Fibroblast of skin of back (primary cell): Measurements from ENCODE around the gene FMNL3. TPM values are rescaled to one million over a fixed set of nuclear protein-coding genes. Genes with fewer than 3 reads are reported as not detected.
"Not testable (repeated sequence)": the region's sequence is repeated elsewhere in the genome, so short reads cannot be mapped to it uniquely, and the experiment has no call there.

Experiments used
- DNase-seq: peaks from one replicate; pipeline ENCODE4 v3.0.0-alpha.2; 2013
- polyA plus RNA-seq, 2 experiments: library from polyadenylated mRNA; unstranded; fragments of 120-200 nt; gene quantifications; one replicate each; pipeline ENCODE4 v1.2.1, GENCODE V29; 2013; ENCODE audit not compliant: insufficient read length in 2 of 2

The FMNL3 gene, protein sequence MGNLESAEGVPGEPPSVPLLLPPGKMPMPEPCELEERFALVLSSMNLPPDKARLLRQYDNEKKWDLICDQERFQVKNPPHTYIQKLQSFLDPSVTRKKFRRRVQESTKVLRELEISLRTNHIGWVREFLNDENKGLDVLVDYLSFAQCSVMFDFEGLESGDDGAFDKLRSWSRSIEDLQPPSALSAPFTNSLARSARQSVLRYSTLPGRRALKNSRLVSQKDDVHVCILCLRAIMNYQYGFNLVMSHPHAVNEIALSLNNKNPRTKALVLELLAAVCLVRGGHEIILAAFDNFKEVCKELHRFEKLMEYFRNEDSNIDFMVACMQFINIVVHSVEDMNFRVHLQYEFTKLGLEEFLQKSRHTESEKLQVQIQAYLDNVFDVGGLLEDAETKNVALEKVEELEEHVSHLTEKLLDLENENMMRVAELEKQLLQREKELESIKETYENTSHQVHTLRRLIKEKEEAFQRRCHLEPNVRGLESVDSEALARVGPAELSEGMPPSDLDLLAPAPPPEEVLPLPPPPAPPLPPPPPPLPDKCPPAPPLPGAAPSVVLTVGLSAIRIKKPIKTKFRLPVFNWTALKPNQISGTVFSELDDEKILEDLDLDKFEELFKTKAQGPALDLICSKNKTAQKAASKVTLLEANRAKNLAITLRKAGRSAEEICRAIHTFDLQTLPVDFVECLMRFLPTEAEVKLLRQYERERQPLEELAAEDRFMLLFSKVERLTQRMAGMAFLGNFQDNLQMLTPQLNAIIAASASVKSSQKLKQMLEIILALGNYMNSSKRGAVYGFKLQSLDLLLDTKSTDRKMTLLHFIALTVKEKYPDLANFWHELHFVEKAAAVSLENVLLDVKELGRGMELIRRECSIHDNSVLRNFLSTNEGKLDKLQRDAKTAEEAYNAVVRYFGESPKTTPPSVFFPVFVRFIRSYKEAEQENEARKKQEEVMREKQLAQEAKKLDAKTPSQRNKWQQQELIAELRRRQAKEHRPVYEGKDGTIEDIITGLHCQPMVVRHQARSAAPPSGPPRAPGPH
- 29.6 TPM for polyA plus RNA-seq (2013, experiment 1 of 2; ENCODE audit: insufficient read length)
- polyA plus RNA-seq (2013, experiment 2 of 2; ENCODE audit: insufficient read length) = 33.2 TPM

DNA sequence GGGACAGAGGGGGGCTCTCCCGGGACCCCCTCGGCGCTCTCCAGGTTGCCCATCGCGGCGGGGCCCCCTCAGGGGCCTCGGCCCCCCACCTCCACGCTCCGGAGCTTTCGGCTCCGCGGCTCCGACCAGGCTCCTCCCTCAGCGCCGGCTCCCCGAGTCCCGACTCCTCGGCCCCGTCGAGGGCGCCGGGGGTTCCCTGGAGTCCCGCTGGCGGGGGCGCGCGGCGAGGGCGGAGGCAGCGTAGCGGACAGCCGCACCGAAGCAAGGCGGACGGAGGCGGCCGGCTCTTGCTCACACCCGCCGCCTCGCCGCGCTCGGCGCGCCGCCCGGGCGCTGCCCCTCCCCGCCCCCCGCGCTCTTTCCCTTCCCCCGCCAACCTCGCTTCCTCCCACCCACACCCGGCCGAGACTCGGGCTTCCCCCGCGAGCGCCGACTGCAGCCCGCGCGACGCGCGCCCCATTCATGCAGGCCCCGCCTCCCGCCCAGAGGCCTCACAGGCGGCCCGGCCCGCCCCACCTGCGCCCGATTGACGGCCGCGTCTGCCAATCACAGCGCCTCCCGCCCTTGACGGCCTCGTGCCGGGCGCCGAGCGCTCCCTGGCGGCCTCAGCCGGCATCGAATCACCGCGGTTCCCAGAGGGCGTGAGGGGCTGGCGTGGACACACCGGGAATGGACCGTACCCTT is at the start of gene FMNL3:
Gene FMNL3, minus strand, starts transcription at position 278 of the 684 bp plus-strand sequence. Its CDS starts 225 bp downstream, at position 53.
- DNase-seq = peak; percentile 96

DNA sequence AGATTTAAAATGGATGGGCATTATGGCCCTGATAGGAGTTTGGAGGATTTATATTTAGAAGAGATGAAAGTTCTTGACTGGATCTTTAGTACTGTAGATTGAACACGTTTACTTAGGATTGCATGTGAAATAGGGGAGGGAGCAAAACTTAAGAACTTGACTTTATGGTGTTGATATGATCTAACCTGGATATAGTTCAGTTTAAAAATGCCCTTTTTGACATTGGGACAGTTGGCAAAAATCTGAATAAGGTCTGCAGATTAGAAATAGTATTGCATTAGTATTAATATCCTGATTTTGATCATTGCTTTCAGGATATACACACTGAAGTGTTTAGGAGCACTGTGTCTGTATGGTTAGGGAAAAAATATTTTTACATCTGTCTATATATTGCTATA is 43.8 kb upstream of the FMNL3 start:
- DNase-seq = no peak

DNA sequence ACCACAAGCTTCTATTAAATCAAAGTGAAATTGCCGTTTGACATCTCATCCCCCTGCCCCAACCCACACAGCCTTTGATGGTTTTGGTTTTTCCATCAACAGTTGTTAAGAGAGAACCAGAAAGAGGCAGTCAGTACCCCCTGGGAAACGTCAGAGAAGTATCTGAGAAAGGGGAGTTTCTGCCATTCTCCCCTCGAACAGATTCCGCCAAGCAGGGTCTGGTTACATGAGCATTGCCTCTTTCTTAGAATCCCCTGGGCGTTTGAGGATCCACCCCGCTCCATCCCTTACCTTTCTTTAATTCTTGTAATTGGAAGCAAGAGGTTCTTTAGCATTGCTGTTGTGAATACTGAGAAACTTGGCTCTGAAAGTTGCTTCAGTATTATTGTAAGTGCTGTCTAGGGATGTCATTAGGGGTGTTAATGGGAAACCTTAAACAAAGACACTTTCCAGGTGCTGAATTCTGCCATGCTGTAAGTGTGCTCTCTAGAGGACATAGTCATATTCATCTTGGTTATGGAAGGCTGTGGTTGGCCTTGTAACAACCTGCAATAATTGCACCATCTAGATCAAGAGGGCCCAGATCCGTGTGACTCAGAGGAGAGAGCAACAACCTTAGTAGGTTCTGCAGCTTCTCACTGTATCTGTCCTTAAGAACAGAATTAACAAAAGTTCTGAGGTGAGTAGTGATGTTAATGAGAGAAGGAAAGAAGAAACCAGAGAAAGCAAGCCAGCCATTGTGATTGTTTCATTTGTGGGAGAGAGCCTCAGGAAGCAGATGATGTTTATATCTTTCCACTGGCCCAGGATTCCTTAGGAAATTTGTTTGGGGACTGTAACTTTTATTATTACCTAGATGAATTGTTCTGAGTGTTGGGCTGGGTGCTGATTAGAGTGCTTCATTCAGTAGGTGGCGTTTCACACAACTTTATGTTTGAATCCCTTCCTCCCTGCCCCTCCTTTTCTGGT is 43.1 kb upstream of the FMNL3 start:
- peak; percentile 59 for DNase-seq

DNA sequence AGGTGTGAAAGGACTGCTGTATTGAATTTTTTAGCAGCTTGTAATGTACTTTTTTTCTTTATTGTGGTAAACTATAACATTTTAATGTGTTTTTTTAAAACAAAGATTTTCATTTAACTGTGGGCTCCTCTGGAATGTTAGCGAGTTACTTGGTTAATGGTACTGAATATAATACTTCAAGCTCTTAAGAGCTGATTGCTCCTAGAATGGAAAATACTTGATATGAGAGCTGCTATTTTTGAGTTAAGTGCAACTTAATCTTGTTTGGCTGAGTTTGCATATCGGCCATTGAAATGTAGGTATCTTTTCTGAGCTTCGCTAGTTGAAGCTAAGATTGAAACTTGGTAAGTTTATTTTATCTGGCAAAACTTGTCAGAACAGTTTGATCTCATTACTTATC is 41.6 kb upstream of the FMNL3 start:
- no peak for DNase-seq

DNA sequence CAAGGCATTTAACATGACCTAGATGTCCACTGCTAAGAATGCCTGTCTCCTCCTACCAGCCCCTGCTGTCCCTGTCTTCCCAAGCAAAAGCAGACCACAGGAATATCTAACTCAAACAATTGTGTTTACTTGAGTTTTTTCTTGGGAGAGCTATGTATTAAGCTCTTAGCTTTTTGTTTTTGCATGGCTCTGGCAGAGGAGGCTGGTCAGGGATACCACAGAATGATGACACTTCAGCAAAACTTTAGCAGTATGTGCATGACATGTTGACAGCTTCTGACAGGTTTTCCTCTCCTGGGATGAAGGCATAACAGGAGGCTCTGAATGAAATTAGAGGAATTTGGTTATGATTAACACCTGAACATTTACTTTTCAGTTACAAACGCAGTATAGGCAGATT is 41.1 kb upstream of the FMNL3 start:
- DNase-seq = peak; percentile 60

DNA sequence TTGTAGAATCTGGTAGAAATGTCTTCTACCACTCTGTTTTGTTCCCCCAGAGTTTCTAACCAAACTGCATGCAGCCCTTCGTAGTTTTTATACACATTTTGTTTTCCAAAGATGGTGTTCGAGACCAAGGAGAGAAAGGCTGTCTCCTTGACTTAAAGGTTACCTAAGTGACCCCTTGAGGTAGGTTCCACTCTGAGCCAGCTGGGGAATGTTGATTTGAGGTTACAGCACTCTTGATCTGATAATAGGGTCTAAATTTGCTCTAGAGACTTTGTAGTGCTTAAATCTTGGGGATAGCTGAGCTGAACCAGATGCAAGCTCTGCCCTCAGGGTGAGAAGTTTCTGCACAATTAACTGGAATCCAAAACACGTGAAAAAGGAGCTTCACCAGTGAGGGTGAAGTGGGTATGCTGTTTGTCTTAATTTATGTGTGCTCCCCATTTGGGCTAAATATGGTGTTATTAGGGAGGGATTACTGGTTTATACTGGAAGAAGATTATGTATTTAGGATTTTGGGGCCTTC is 37.2 kb upstream of the FMNL3 start:
- no peak for DNase-seq

DNA sequence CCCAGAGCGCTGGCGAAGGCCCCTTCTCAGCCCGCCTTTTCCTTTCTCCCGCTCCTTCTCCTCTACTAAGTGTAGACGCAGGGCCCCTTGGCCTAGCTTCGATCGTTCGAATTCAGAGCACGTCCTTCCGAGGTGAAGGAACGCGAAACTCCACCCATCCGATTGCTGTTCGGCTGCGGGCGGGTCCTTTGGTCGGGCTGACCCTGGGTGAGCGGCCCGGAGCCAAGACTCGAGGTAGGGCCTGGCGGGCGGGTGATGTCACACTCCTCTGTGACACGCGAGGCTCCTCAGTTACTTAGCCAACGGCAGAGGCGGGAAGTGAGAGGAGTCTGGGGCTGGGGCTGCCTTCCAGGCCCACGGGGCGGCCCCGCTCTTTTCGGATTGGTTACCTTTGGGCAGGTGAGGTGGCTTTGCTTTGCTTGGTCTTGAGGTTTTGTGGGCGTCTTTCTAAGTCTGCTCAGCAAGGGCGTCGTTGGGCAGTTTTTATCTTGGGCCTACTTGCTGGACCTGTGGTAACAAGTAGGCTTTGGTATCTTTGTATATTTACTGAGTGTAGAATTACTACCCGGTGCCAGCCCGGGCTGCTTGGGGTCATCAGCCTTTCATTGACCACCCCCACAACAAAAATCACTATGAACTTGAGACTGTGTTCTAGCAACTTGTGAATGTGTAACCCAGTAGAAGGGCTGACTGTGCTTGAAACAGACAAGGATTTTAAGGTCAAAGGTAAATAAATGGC is 34.8 kb upstream of the FMNL3 start:
- DNase-seq = peak; percentile 92

DNA sequence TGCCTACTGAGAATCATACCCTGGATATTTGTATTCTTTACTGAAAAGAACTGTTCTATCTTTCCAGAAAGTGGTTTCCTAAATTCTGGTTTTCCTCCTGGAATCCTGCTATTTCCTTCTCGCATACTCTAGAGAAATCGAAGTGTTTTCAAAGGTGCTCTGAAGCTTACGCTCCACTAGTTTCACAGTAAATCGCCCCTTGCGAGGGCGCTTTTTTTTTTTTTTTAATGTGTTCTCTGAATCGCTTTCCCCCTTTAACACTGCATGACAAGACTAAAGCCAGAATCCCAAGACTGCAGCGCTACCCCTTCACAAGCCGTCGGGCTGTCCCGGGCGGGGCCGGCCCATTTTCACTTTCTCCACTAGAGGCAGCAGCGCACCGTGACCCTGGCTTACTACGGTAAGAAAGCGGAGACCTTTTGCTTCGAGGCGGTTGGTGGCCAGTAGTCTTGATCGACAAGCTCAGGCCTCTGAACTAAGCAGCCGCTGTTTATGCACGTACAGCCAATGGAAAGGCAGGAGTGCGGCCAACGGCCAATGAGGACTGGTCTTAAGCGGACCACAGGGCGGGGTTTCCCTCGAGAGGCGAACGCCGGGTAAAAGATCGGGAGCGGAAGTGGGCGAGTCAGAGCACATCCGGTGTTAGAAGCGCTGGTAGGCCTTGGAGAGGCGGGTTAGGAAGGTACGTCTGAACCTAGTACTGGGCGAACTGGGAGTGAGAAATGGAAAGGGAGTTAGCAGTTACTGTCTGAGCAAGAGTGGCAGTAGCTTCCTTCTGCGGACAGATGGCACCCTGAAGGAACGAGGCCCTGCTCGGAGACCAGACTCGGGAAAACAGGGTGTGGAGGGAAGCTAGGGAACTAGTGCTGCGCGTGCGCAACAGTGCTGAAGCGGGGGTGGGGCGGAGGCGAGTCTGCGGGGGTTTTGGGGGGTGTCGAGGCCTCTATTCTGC is 34.0 kb upstream of the FMNL3 start, which contains the start of gene TMBIM6:
Gene TMBIM6, plus strand, starts transcription at position 628 of the 952 bp plus-strand sequence. CDS start 10,937 bp downstream, outside the sequence.
- peak; percentile 100 for DNase-seq

DNA sequence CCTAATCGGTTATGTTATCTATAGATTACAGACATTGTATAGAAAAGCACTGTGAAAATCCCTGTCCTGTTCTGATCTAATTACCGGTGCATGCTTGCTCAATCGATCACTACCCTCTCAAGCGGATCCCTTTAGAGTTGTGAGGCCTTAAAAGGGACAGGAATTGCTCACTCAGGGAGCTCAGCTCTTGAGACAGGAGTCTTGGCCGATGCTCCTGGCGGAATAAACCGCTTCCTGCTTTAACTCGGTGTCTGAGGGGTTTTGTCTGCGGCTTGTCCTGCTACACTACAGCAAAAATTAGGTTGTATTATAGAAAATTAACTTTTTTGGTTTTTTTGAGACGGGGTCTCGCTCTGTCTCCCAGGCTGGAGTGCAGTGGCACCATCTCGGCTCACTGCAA is 33.1 kb upstream of the FMNL3 start:
- not testable (repeated sequence) for DNase-seq

DNA sequence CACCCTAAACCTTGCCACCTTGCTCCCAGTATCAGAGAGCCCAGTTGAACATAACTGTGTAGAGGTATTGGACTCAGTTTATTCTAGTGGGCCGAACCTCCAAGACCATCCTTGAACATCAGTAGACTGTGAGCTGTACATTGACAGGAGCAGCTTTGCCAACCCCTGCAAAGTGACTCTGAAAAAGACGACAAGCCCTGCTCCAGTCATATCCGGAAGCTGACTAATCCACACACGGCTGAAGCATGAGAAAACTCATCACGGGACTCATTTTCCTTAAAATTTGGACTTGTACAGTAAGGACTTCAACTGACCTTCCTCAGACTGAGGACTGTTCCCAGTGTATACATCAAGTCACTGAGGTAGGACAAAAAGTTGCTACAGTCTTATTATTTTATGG is 31.5 kb upstream of the FMNL3 start:
- peak; percentile 22 for DNase-seq

DNA sequence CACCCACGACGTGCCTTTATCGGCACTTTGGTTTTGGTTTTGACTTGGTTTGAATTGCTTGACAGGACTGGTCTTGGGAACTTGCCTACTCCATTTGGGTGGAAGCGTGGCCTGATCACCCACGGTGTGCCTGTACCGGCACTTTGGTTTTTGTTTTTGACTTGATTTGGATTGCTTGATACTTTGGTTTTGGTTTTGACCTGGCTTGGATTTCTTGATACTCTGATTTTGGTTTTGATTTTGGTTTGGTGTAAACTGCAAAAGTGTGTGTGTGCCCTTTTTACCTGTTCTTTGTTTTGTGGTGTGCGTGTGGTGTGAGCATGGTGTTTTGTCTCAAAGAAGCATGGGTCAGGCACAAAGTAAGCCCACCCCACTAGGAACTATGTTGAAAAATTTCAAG is 27.7 kb upstream of the FMNL3 start:
- DNase-seq = not testable (repeated sequence)

DNA sequence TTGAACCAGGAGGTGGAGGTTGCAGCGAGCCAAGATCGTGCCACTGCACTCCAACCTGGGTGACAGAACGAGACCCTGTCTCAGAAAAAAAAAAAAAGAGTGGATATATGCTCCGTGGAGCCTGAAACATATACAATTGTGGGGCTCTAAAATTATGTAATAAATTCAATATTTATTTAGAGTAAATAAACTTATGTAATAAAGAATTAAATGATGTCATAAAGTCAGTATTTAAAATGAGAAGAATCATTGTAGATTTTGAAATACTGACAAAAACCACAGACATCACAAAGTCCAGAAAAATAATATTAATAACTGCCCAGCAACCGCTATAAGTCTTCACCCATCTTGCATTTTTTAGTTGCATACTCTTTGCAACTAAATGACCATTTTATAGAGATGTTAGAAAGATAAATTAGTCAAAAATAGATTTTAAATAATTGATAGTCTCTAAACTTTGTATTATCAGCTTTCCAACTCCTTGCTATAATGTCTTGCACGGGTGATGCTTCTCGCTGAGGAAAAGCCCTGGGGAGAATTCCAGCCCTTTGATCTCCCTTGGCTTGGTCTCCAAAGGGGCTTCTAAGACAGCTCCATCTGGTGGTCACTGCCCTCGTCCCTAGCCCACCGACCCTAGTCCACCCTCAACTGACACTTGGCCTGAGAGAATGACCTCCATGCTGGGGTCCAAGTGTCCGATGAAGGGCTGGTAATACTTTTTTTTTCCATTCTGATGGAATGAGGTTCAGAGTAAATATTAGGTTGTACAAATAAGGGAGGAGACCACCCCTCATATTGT is 26.2 kb upstream of the FMNL3 start:
- no peak for DNase-seq

DNA sequence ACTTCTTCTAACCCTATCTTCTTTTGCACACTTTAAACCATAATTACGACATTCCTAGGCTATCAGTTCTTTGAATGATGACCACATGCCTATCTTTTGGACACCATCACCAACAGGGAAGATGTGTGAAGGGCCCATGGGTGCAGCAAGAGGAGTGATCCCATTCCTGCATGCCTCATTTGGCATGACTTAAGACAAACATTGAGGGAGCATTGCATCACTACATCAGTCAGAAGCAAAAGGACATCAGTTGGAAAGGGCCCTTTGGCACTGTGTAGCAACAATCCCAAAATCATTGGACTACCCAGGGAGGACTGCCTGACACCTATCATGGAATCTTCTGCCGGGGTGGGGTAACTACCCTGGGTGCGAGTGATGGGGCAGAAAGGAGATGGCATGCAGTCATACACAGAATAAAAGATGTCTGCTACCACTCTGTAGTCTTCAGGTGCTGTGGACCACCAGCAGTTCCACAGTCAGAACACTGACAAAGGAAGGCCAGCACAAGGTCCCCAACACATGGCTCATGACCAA is 23.4 kb upstream of the FMNL3 start:
- peak; percentile 5 for DNase-seq

DNA sequence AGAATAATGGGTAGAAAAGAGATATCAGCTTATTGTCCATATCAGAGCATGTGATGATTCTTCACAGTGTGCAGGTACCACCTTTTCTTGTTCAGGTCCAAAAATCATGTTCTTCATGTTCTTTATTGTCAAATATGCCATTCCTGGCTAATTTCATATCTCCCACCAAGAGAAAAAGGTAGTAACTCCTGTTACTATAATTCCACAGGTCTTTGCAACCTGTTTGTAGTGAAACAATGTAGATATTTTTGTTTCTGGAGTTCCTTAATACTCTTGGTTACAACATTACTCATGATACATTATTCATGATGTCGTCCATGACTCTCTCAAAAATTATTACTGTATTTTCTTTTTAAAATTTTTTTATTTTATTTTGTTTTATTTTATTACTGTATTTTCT is 22.8 kb upstream of the FMNL3 start:
- no peak for DNase-seq

DNA sequence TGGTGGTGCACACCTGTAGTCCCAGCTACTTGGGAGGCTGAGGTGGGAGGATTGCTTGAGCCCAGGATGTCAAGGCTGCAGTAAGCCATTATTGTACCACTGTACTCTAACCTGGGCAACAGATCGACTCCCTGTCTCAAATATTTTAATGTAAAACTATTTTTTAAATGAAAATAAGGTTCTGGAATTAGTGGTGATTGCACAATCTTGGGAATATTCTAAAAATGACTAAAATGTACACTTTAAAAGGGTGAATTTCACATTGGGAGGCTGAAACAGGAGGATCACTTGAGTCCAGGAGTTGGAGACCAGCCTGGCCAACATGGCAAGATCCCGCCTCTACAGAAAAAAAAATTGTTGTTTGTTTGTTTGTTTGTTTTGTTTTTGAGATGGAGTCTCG is 21.2 kb upstream of the FMNL3 start:
- no peak for DNase-seq

DNA sequence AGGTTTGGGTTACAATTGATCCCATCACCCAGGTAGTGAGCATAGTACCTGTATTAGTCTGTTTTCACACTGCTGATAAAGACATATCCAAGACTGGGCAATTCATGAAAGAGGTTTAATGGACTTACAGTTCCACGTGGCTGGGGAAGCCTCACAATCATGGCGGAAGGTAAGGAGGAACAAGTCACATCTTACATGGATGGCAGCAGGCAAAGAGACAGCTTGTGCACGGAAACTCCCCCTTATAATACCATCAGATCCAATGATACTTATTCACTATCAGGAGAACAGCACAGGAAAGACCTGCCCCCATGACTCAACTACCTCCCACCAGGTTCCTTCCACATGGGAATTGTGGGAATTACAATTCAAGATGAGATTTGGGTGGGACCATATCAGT is 14.2 kb upstream of the FMNL3 start:
- DNase-seq = not testable (repeated sequence)

DNA sequence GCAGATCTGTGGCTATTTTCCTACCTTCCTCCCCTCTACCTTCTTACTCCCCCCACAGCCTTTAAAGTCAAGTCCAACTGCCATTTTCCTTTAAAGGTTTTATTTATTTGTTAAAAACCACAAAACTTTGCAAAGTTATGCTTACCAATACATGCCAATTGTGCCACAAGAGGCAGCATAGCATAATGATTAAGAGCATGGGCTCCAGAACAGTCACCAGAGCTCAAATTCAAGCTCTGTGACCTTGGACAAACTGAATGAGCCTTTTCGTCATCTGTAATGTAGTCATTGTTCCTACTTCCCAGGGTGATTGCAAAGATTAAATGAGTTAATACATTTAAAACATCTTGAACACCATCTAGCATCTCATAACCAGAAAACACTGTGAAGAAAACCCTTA is 13.0 kb upstream of the FMNL3 start:
- no peak for DNase-seq

DNA sequence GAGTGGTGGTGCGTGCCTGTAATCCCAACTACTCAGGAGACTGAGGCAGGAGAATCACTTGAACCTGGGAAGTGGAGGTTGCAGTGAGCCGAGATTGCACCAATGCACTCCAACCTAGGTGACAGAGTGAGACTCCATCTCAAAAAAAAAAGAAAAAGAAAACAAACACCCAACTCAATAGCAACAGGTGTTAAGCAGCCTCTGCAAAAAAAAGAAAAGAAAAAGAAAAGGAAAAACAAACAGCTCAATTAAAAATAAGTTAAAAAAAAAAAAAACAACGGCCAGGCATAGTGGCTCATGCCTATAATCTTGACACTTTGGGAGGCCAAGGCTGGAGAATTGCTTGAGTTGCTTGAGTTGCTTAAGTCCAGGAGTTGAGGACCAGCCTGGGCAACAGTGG is 10.6 kb upstream of the FMNL3 start:
- not testable (repeated sequence) for DNase-seq
